ENCODE measurements around the gene UTP25. TPM values are rescaled to one million over a fixed set of nuclear protein-coding genes. Genes with fewer than 3 reads are reported as not detected.

Gene UTP25
- total RNA-seq, 2 donors from 2014 or later: 12.0 to 17.5 TPM

DNA sequence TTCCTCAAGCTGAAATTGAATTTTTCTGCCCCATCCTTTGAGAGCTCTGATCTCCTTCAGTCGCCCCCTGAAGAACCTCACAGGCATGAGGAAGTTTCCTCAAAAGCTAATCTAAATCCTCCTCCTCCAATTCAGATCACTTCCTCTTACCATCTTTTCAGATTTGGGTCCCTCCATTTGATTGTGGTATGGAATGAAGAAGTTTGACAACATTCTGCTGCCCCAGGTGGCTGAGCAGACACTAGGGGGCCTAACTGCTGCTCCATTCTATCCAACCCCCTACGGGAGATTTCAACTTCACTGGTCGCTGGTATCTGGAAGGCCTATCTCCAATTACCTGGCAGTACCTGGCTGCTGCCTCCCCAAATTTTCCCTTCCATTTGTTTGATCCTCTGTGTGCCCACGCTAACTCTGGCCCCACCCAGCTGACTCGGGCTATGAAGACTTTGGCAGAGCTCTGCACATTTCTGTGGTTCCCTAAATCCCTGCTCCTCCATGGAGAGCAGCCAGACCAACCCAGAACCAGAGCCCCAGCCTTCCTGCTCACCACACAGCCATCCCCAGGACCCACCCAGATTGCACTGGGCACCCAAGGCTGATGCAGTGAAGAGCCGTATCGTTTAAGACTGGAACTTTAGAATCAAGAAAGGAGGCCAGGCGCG lies 29.7 kb upstream of the UTP25 start:
- Mint-ChIP-seq H3K4me3 (no peak overlapping the region), H3K27me3 (peaks cover 18% of the 10 kb centered on the region), H3K36me3 (ENCODE audit: low read depth) (no peaks in the 10 kb centered on the region), H3K4me1 (peaks cover 5% of the 10 kb centered on the region), H3K9me3 (no peaks in the 10 kb centered on the region), H3K27ac (no peak overlapping the region)
- no peak for ATAC-seq (replicated peaks)

DNA sequence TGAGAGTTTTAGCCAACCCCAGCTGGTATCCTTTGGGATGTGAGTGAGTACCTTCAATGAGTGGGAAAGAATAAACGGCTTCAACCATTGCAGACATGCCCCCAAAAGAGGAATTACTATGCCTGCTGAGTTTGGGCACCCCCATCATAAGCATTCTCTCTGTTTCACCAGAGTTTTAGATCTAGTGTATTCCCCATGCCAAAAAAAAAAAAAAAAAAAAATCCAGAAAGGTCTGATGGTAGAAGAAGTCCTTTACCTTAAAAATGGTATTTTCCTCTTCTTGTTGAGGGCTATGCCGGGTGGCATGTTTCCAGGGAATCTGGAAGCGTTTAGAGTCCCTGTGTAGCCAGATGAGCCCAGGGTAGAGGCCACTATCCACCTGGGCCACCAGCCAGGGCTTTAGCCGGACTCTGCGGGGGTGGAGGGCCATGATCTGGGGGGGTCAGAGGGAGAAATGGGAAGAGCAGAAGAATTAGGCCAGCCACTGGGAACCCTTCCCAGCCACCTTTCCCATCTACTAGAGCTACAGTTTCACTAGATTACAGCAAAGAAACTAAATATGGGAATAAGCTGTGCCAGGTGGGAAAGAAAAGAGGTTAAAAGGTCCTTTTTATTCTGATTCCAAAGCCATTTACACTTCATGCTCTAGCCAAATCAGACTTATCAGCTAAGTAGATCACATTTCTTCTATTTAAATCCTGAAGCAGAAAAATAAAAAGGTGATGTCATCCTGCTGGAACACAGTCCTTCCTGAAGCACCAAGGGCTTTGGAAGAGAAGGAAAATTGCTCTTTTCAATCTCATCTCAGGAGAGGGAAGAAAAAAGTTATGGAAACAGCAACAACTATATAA lies 26.6 kb upstream of the UTP25 start:
- ATAC-seq (replicated peaks): no peak
- H3K9me3 Mint-ChIP-seq: no peaks in the 10 kb centered on the region
- peaks cover 19% of the 10 kb centered on the region for H3K27me3 Mint-ChIP-seq
- H3K4me1 Mint-ChIP-seq: peaks cover 13% of the 10 kb centered on the region
- H3K4me3 Mint-ChIP-seq: no peak overlapping the region
- H3K36me3 Mint-ChIP-seq (ENCODE audit: low read depth): no peaks in the 10 kb centered on the region
- no peak overlapping the region for H3K27ac Mint-ChIP-seq

DNA sequence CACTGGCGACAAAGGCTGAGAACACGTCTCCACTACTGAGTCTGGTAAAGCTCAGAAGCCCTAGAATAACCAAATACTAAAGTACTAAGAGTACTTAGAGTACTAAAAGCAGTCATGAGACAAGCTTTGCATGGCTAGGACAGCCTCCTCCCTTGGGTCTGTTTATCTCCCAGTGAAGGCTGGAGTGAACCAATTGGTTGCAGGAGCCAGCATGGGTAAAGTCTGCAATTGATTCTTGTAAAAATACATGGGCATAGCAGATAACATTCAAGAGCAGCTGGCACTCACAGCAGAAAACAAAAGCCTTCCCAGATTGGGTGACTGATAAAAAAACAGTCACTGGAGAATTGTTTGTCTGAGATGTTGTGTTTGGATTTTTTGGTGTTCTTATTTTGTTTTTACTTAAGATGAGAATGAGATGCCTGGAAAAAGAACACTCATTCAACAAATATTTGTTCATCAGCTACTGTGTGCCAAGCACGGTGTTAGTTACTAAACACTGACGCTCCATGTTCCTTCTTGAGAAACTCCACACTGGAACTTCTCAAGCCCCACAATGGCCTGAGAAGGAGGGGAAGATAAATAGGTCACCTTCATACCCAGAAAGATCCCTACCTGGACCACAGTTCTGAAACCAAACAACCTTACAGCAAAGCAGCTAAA lies 25.5 kb upstream of the UTP25 start:
- no peak for ATAC-seq (replicated peaks)
- no peak overlapping the region for H3K27ac Mint-ChIP-seq
- peaks cover 16% of the 10 kb centered on the region for H3K27me3 Mint-ChIP-seq
- peaks cover 13% of the 10 kb centered on the region for H3K4me1 Mint-ChIP-seq
- no peak overlapping the region for H3K4me3 Mint-ChIP-seq
- no peaks in the 10 kb centered on the region for H3K9me3 Mint-ChIP-seq
- H3K36me3 Mint-ChIP-seq (ENCODE audit: low read depth): no peaks in the 10 kb centered on the region

- Mint-ChIP-seq H3K4me1 (peaks cover 17% of the 10 kb centered on the region), H3K27me3 (peaks cover 16% of the 10 kb centered on the region), H3K9me3 (no peaks in the 10 kb centered on the region), H3K36me3 (ENCODE audit: low read depth) (no peaks in the 10 kb centered on the region), H3K4me3 (no peak overlapping the region), H3K27ac (no peak overlapping the region)
- ATAC-seq (replicated peaks): no peak
Measured at GRCh38 chr1:209802780-209803152, 25.0 kb upstream of the UTP25 start.

GRCh38 chr1:209803568-209803967 lies 24.2 kb upstream of the UTP25 start:
- H3K27ac Mint-ChIP-seq: no peak overlapping the region
- no peak for ATAC-seq (replicated peaks)
- peaks cover 17% of the 10 kb centered on the region for H3K4me1 Mint-ChIP-seq
- H3K36me3 Mint-ChIP-seq (ENCODE audit: low read depth): no peaks in the 10 kb centered on the region
- no peak overlapping the region for H3K4me3 Mint-ChIP-seq
- no peaks in the 10 kb centered on the region for H3K9me3 Mint-ChIP-seq
- peaks cover 16% of the 10 kb centered on the region for H3K27me3 Mint-ChIP-seq

DNA sequence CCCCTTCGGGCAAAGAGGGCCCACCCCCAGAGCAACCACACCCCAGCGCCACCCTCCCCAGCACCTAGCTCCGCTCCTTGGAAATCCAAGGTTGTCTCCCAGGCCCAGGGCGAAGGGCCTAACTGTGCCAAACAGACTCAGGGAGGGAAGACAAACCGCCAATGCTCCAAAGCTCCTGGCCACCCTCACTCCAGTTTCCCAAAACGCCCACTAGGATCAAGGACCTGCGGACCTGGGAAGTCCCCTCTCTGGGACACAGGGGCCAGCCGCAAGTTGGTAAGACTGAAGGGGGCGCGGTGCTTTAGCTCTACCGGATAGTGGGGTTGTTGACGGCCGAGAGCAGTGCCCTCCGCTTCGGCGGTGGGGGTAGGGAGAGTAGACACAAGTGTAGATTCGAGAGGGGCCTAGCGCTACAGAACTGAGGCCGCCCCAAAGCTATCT lies 22.4 kb upstream of the UTP25 start:
- peaks cover 17% of the 10 kb centered on the region for H3K4me1 Mint-ChIP-seq
- H3K27me3 Mint-ChIP-seq: peaks cover 16% of the 10 kb centered on the region
- peak overlapping the region; percentile 67 for H3K27ac Mint-ChIP-seq
- no peaks in the 10 kb centered on the region for H3K36me3 Mint-ChIP-seq (ENCODE audit: low read depth)
- H3K4me3 Mint-ChIP-seq: peak overlapping the region; percentile 89
- no peaks in the 10 kb centered on the region for H3K9me3 Mint-ChIP-seq
- ATAC-seq (replicated peaks): no peak

- Mint-ChIP-seq H3K4me1 (peaks cover 17% of the 10 kb centered on the region), H3K9me3 (no peaks in the 10 kb centered on the region), H3K36me3 (ENCODE audit: low read depth) (no peaks in the 10 kb centered on the region), H3K27me3 (peaks cover 16% of the 10 kb centered on the region), H3K27ac (peak within 1 kb of the TSS; percentile 67), H3K4me3 (peak within 1 kb of the TSS; percentile 89)
- peak; percentile 87 for ATAC-seq (replicated peaks)
Measured at GRCh38 chr1:209805875-209806760, 21.7 kb upstream of the UTP25 start, which contains the start of gene IRF6. Gene IRF6 (minus strand): TSS chr1:209806142. CDS start chr1:209801413, 4,729 bp downstream.

- no peaks in the 10 kb centered on the region for H3K9me3 Mint-ChIP-seq
- peaks cover 10% of the 10 kb centered on the region for H3K27me3 Mint-ChIP-seq
- H3K27ac Mint-ChIP-seq: no peak overlapping the region
- H3K4me3 Mint-ChIP-seq: no peak overlapping the region
- peaks cover 17% of the 10 kb centered on the region for H3K4me1 Mint-ChIP-seq
- no peaks in the 10 kb centered on the region for H3K36me3 Mint-ChIP-seq (ENCODE audit: low read depth)
- ATAC-seq (replicated peaks): peak; percentile 41
Measured at GRCh38 chr1:209807509-209807908, 20.3 kb upstream of the UTP25 start.

GRCh38 chr1:209808059-209808581 lies 19.7 kb upstream of the UTP25 start:
- no peaks in the 10 kb centered on the region for H3K9me3 Mint-ChIP-seq
- H3K27ac Mint-ChIP-seq: no peak overlapping the region
- ATAC-seq (replicated peaks): no peak
- H3K36me3 Mint-ChIP-seq (ENCODE audit: low read depth): no peaks in the 10 kb centered on the region
- H3K27me3 Mint-ChIP-seq: peaks cover 8% of the 10 kb centered on the region
- no peak overlapping the region for H3K4me3 Mint-ChIP-seq
- H3K4me1 Mint-ChIP-seq: peaks cover 17% of the 10 kb centered on the region

DNA sequence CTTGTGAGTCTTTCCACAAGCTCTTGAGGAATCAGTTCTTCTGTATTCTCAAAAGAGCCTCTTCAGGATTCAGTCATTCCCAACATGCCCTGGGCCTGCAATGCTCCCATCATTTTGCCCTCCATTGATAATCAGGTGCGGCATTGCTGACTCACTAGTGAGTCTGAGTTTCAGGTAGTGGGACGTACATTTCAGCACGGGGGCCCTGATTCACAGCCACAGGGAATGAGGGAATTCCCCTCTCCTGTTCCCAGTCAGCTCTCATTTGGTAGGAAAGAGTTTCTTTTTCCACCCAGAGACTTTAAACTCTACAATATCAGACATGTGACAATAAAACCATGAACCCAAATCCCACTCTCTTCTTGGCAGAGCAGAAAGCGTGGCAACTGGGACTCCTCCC lies 18.2 kb upstream of the UTP25 start:
- H3K36me3 Mint-ChIP-seq (ENCODE audit: low read depth): no peaks in the 10 kb centered on the region
- no peaks in the 10 kb centered on the region for H3K9me3 Mint-ChIP-seq
- H3K27ac Mint-ChIP-seq: no peak overlapping the region
- H3K4me1 Mint-ChIP-seq: peaks cover 13% of the 10 kb centered on the region
- ATAC-seq (replicated peaks): peak; percentile 18
- H3K27me3 Mint-ChIP-seq: peaks cover 4% of the 10 kb centered on the region
- H3K4me3 Mint-ChIP-seq: no peak overlapping the region

GRCh38 chr1:209810783-209811182 lies 17.0 kb upstream of the UTP25 start:
- H3K9me3 Mint-ChIP-seq: no peaks in the 10 kb centered on the region
- ATAC-seq (replicated peaks): no peak
- no peaks in the 10 kb centered on the region for H3K27me3 Mint-ChIP-seq
- no peak overlapping the region for H3K27ac Mint-ChIP-seq
- no peaks in the 10 kb centered on the region for H3K36me3 Mint-ChIP-seq (ENCODE audit: low read depth)
- peaks cover 12% of the 10 kb centered on the region for H3K4me1 Mint-ChIP-seq
- no peak overlapping the region for H3K4me3 Mint-ChIP-seq

DNA sequence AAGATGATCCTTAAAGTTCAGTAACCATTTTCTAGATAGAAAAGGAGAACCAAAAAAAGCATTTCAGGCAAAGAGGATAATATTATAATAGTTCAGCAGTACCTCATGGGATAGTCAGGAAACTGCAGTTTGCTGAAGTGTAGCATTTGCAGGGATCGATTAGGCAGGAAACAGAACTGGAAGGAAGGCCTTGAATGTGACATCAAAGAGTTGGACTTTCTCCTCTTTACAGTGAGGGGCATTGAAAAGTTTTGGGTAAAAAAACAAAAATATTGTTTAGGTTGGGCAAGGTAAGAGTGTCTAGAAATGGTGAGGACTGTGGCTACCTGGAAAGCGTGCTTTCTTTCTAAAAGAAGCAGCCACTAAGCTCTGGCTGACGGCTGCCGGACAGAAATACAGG lies 13.9 kb upstream of the UTP25 start:
- H3K4me1 Mint-ChIP-seq: no peaks in the 10 kb centered on the region
- ATAC-seq (replicated peaks): no peak

DNA sequence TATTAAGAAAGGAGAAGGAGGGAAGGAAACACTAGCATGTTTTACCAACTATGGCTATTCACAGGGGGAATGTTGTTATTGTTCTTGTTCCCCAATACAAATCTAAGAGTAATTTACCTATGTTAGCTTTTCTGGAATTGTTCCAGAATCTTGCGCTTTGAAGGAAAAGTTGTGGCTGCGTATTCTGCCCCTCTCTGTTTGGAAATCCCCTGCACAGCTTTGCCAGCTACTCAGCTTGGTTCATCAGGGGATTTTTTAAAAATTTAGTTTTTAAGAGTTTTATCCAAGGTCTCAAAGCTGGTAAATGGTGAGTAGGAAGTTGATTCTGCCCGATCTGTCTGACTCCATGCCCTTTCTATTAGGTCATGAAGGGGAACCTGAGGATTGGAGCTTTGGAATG lies 12.3 kb upstream of the UTP25 start:
- Mint-ChIP-seq H3K4me3 (peak overlapping the region; percentile 49), H3K36me3 (ENCODE audit: low read depth) (no peaks in the 10 kb centered on the region), H3K9me3 (no peaks in the 10 kb centered on the region), H3K27ac (peak overlapping the region; percentile 74), H3K27me3 (no peaks in the 10 kb centered on the region), H3K4me1 (no peaks in the 10 kb centered on the region)
- peak; percentile 14 for ATAC-seq (replicated peaks)

More for the DNA sequence above, 13.9 kb upstream of the UTP25 start:
- Mint-ChIP-seq H3K36me3 (ENCODE audit: low read depth) (no peaks in the 10 kb centered on the region), H3K9me3 (no peaks in the 10 kb centered on the region), H3K4me3 (no peak overlapping the region), H3K27me3 (no peaks in the 10 kb centered on the region), H3K27ac (no peak overlapping the region)

DNA sequence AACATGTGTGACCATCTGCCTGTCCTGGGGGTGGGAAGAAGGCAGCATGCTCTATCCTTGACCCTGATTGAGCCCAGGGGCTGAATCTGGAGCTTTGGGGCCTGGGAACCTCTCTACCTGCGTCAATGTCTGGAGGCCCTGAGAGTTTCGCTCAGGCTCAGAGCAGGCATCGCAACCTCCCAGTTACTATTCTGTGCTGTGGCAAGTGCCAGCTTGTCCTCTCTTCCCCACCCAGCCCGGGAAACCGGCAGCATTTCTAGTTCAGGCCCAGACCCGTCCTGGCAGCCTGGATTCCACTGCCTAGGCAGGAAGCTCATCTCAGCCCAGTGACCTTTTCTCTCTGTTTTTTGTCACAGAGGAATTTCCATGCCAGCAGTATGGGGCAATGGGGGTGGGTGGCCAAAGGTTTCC lies 11.8 kb upstream of the UTP25 start:
- Mint-ChIP-seq H3K27ac (peak overlapping the region; percentile 74), H3K9me3 (no peaks in the 10 kb centered on the region), H3K27me3 (peaks cover 1% of the 10 kb centered on the region), H3K4me3 (peak overlapping the region; percentile 49), H3K4me1 (no peaks in the 10 kb centered on the region), H3K36me3 (ENCODE audit: low read depth) (no peaks in the 10 kb centered on the region)
- ATAC-seq (replicated peaks): peak; percentile 16

Measured in activated T-helper 17 cell treated with anti-CD3 and anti-CD28 coated beads, Interleukin-2, amount 50 U/mL, for 72 hours (primary cell).